Measurements from ENCODE around the gene SNRK.

DNA sequence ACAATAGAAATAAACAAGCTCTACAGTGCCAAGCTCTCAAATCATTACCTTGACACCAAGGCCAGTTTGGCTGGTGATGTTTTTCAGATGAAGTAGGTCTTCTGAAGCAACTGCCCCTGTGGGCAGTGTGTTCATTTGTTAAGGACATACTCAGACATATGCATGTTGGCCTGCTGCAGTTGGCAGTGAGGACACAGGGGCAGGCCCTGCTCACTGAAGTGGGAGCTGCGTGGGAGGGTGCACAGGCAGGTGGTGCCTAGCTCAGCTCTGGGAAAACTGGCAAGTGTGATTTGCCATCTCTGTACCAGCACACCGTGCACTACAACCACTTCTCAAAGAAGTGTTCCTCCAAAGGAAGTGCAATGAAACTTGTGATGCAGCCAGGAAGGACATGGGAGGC, 28.5 kb upstream of the SNRK start:
- TF ChIP-seq, protein P1, sequence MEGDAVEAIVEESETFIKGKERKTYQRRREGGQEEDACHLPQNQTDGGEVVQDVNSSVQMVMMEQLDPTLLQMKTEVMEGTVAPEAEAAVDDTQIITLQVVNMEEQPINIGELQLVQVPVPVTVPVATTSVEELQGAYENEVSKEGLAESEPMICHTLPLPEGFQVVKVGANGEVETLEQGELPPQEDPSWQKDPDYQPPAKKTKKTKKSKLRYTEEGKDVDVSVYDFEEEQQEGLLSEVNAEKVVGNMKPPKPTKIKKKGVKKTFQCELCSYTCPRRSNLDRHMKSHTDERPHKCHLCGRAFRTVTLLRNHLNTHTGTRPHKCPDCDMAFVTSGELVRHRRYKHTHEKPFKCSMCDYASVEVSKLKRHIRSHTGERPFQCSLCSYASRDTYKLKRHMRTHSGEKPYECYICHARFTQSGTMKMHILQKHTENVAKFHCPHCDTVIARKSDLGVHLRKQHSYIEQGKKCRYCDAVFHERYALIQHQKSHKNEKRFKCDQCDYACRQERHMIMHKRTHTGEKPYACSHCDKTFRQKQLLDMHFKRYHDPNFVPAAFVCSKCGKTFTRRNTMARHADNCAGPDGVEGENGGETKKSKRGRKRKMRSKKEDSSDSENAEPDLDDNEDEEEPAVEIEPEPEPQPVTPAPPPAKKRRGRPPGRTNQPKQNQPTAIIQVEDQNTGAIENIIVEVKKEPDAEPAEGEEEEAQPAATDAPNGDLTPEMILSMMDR (IDR thresholded peaks at IDR 0.05), result no peak
- TF ChIP-seq EP300 (IDR thresholded peaks at IDR 0.05) (no peak), POLR2AphosphoS5 (IDR thresholded peaks at IDR 0.05) (no peak)

Data from gastroesophageal sphincter (tissue), 3 donors.